ENCODE results near the gene HBM.
A peak's percentile ranks its signal among the peaks of the same experiment; 100 is the strongest.

The HBM gene

GRCh38 chr16:179211-180092 lies 13.7 kb downstream of the HBM start:
- Histone ChIP-seq H3K27ac (ENCODE audit: low read length, poor library complexity, severe bottlenecking) (no peak overlapping the region), H3K9me3 (ENCODE audit: control insufficient read depth, low read length) (no peaks in the 10 kb centered on the region), H3K4me3 (ENCODE audit: insufficient read depth in 1 of 2, low read depth in 1 of 2, low read length in 2 of 2) (no peak overlapping the region), H3K23ac (ENCODE audit: low read length in 2 of 2) (no peak overlapping the region), H3K27me3 (ENCODE audit: control insufficient read depth in 1 of 2, insufficient read depth in 1 of 2, low read length in 2 of 2) (peaks cover 47% of the 10 kb centered on the region in 2 experiments), H3K18ac (ENCODE audit: low read depth in 1 of 2, low read length in 2 of 2) (no peak overlapping the region), H3K9ac (ENCODE audit: low read length) (no peak overlapping the region), H3K4ac (ENCODE audit: low read depth in 1 of 2, low read length in 2 of 2) (no peak overlapping the region), H2BK15ac (ENCODE audit: low read depth, poor library complexity, severe bottlenecking) (no peak overlapping the region), H3K4me1 (ENCODE audit: control insufficient read depth, insufficient read depth, low read depth, low read length) (peaks cover 18% of the 10 kb centered on the region), H2AK5ac (ENCODE audit: low read length, severe bottlenecking) (no peak overlapping the region), H3K36me3 (ENCODE audit: control insufficient read depth in 1 of 2, insufficient read depth in 2 of 2, low read depth in 1 of 2, low read length in 2 of 2) (peaks cover 2 to 21% of the 10 kb centered on the region in 2 experiments), H3K14ac (ENCODE audit: low read length in 2 of 2) (no peak overlapping the region), H4K8ac (ENCODE audit: low read length) (no peak overlapping the region), H3K4me2 (ENCODE audit: low read length, poor library complexity, severe bottlenecking) (no peak overlapping the region), H2BK5ac (ENCODE audit: low read depth, low read length, poor library complexity, severe bottlenecking) (no peak overlapping the region), H4K91ac (ENCODE audit: low read length) (no peak overlapping the region), H2AFZ (ENCODE audit: low read depth, low read length) (no peak overlapping the region), H2BK12ac (ENCODE audit: low read length in 2 of 2) (no peak overlapping the region), H2BK120ac (ENCODE audit: low read depth, low read length) (no peak overlapping the region), H3K79me1 (replicated peaks; ENCODE audit: low read length, poor library complexity, severe bottlenecking) (no peaks in the 10 kb centered on the region)
- 90% methylated on average over 14 of the region's 17 CpGs for WGBS
- no peak for DNase-seq

- Histone ChIP-seq H3K18ac (ENCODE audit: low read depth in 1 of 2, low read length in 2 of 2) (peak within 1 kb of the TSS in 1 of 2 experiments; percentile 14), H3K23ac (ENCODE audit: low read length in 2 of 2) (peak within 1 kb of the TSS in 1 of 2 experiments; percentile 81), H2AK5ac (ENCODE audit: low read length, severe bottlenecking) (no peak within 1 kb of the TSS), H2BK15ac (ENCODE audit: low read depth, poor library complexity, severe bottlenecking) (peak within 1 kb of the TSS; percentile 52), H3K4ac (ENCODE audit: low read depth in 1 of 2, low read length in 2 of 2) (peak within 1 kb of the TSS in 1 of 2 experiments; percentile 30), H3K27ac (ENCODE audit: low read length, poor library complexity, severe bottlenecking) (no peak within 1 kb of the TSS), H2BK5ac (ENCODE audit: low read depth, low read length, poor library complexity, severe bottlenecking) (no peak within 1 kb of the TSS), H3K36me3 (ENCODE audit: control insufficient read depth in 1 of 2, insufficient read depth in 2 of 2, low read depth in 1 of 2, low read length in 2 of 2) (peaks cover 6 to 27% of the 10 kb centered on the region in 2 experiments), H4K8ac (ENCODE audit: low read length) (no peak within 1 kb of the TSS), H2AFZ (ENCODE audit: low read depth, low read length) (peak within 1 kb of the TSS; percentile 44), H4K91ac (ENCODE audit: low read length) (peak within 1 kb of the TSS; percentile 15), H3K79me1 (replicated peaks; ENCODE audit: low read length, poor library complexity, severe bottlenecking) (no peaks in the 10 kb centered on the region), H3K4me2 (ENCODE audit: low read length, poor library complexity, severe bottlenecking) (peak within 1 kb of the TSS; percentile 90), H2BK120ac (ENCODE audit: low read depth, low read length) (no peak within 1 kb of the TSS), H2BK12ac (ENCODE audit: low read length in 2 of 2) (no peak within 1 kb of the TSS), H3K4me1 (ENCODE audit: control insufficient read depth, insufficient read depth, low read depth, low read length) (peaks cover 18% of the 10 kb centered on the region), H3K9me3 (ENCODE audit: control insufficient read depth, low read length) (no peaks in the 10 kb centered on the region), H3K14ac (ENCODE audit: low read length in 2 of 2) (peak within 1 kb of the TSS in 1 of 2 experiments; percentile 70), H3K27me3 (ENCODE audit: control insufficient read depth in 1 of 2, insufficient read depth in 1 of 2, low read length in 2 of 2) (peaks cover 40 to 42% of the 10 kb centered on the region in 2 experiments), H3K4me3 (ENCODE audit: insufficient read depth in 1 of 2, low read depth in 1 of 2, low read length in 2 of 2) (peak within 1 kb of the TSS; percentile 43 to 63), H3K9ac (ENCODE audit: low read length) (peak within 1 kb of the TSS; percentile 32)
- 22% methylated on average over 30 of the region's 59 CpGs for WGBS
- DNase-seq: peak; percentile 27
Observed at GRCh38 chr16:180101-180675, 14.4 kb downstream of the HBM start, which contains the start of gene HBQ1. Gene HBQ1, plus strand, starts transcription at chr16:180459. Its CDS starts 28 bp downstream, at chr16:180487.

- Histone ChIP-seq H4K91ac (ENCODE audit: low read length) (peak overlapping the region; percentile 15), H3K4ac (ENCODE audit: low read depth in 1 of 2, low read length in 2 of 2) (peak overlapping the region in 1 of 2 experiments; percentile 30), H3K27ac (ENCODE audit: low read length, poor library complexity, severe bottlenecking) (no peak overlapping the region), H2BK12ac (ENCODE audit: low read length in 2 of 2) (no peak overlapping the region), H3K18ac (ENCODE audit: low read depth in 1 of 2, low read length in 2 of 2) (peak overlapping the region in 1 of 2 experiments; percentile 14), H3K79me1 (replicated peaks; ENCODE audit: low read length, poor library complexity, severe bottlenecking) (peaks cover 2% of the 10 kb centered on the region), H3K14ac (ENCODE audit: low read length in 2 of 2) (peak overlapping the region in 1 of 2 experiments; percentile 70), H3K27me3 (ENCODE audit: control insufficient read depth in 1 of 2, insufficient read depth in 1 of 2, low read length in 2 of 2) (peaks cover 34 to 36% of the 10 kb centered on the region in 2 experiments), H2BK5ac (ENCODE audit: low read depth, low read length, poor library complexity, severe bottlenecking) (no peak overlapping the region), H2BK120ac (ENCODE audit: low read depth, low read length) (no peak overlapping the region), H3K36me3 (ENCODE audit: control insufficient read depth in 1 of 2, insufficient read depth in 2 of 2, low read depth in 1 of 2, low read length in 2 of 2) (peaks cover 11 to 35% of the 10 kb centered on the region in 2 experiments), H3K9ac (ENCODE audit: low read length) (peak overlapping the region; percentile 32), H2AK5ac (ENCODE audit: low read length, severe bottlenecking) (no peak overlapping the region), H3K9me3 (ENCODE audit: control insufficient read depth, low read length) (no peaks in the 10 kb centered on the region), H3K4me1 (ENCODE audit: control insufficient read depth, insufficient read depth, low read depth, low read length) (peaks cover 18% of the 10 kb centered on the region), H3K23ac (ENCODE audit: low read length in 2 of 2) (peak overlapping the region in 1 of 2 experiments; percentile 81), H2BK15ac (ENCODE audit: low read depth, poor library complexity, severe bottlenecking) (no peak overlapping the region), H2AFZ (ENCODE audit: low read depth, low read length) (peak overlapping the region; percentile 44), H3K4me2 (ENCODE audit: low read length, poor library complexity, severe bottlenecking) (peak overlapping the region; percentile 90), H4K8ac (ENCODE audit: low read length) (no peak overlapping the region), H3K4me3 (ENCODE audit: insufficient read depth in 1 of 2, low read depth in 1 of 2, low read length in 2 of 2) (peak overlapping the region; percentile 43 to 63)
- WGBS: 3% methylated on average over 72 of the region's 89 CpGs
- peak; percentile 51 for DNase-seq
Observed at GRCh38 chr16:180681-181564, 15.1 kb downstream of the HBM start.
